Effector CD4-positive, alpha-beta T cell (primary cell): ENCODE measurements around the gene MTCH1.
"Not testable (repeated sequence)": the region's sequence is repeated elsewhere in the genome, so short reads cannot be mapped to it uniquely, and the experiment has no call there.

ENCODE experiments used
- DNase-seq: peaks from one replicate; pipeline ENCODE4 v3.0.0-alpha.2; 2020

MTCH1 gene

DNA sequence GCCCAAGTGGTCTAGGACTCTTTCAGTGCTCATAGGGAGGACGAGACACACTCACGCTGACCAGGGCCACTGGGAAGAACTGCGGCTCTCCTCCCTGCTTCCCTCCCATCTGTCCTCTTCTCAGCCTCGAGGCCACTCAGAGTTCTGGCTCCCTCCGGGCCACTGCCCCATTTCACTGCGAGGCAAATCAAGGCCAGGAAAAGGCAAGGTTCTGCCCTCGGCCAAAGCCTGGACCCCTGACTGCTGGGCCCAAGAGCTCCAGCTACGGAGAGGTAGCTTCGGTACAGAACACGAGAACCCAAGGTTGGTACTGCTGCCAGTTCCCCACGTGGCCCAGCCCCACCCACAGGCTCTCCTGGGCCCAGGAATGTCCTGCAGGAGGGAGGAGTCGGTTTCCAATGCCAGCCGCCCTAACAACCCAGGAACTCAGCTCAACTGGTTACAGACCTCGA lies 16.7 kb downstream of the MTCH1 start:
- no peak for DNase-seq

DNA sequence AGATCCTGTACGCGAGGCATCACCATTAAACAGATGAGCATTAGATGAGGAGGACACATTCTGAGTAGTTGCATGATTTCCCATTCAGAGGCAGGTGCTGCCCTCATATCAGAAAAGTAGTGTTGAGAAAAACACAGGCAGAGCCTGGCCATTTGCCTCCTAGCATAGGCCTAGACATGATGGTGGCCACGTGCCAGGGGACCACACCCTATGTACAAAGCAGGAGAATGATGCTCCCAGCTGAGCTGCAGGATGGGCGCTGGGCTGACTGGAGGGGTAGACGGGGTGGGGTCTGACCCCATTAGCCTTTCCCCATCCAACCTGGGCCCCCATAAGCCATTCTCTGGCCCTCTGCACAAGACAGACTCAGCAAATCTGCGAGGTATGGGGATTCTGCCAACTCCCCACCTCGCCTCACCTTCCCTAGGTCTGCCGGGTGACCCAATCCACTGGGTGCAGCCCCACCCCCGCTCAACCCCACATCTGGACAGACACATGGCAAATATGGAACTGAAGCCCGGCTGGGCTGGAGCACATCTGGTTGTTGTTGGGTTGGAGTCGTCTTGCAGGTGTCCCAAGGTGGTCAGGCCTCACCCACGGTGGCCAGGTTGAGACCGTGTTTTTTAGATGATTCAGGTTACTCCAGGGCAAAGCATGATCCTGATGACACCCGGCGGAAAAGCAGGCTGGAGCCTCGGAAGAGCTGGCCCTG lies 17.6 kb downstream of the MTCH1 start:
- no peak for DNase-seq

GRCh38 chr6:36967757-36968156 lies 18.2 kb downstream of the MTCH1 start:
- DNase-seq: no peak

- DNase-seq: no peak
These were observed 18.7 kb downstream of the MTCH1 start for GRCh38 chr6:36967301-36967700.

DNA sequence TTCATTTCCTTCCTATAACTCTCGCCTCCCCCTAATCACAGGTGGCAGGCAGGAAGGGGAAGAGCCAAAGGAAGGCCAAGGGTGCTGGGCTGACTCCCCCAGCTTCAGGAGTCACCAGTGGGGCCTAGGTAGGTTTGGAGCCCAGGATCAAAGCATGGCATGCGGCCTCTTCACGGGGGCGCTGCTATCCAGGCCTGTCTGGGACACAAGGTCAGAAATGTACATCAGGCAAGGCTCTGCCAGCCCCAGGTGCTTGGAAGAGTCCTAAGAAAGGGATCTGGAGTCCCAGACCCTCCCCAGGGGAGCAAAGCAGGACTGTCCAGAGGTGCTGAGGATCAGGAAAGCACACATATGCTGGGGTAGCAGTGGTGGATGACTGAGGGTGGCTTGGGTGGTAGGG lies 21.1 kb downstream of the MTCH1 start:
- no peak for DNase-seq

DNA sequence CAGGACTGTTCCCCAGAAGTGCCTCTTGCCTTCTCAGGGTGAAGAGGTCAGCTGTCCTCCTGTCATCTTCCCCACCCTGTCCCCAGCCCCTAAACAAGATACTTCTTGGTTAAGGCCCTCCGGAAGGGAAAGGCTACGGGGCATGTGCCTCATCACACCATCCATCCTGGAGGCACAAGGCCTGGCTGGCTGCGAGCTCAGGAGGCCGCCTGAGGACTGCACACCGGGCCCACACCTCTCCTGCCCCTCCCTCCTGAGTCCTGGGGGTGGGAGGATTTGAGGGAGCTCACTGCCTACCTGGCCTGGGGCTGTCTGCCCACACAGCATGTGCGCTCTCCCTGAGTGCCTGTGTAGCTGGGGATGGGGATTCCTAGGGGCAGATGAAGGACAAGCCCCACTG lies 21.6 kb downstream of the MTCH1 start:
- DNase-seq: no peak

DNA sequence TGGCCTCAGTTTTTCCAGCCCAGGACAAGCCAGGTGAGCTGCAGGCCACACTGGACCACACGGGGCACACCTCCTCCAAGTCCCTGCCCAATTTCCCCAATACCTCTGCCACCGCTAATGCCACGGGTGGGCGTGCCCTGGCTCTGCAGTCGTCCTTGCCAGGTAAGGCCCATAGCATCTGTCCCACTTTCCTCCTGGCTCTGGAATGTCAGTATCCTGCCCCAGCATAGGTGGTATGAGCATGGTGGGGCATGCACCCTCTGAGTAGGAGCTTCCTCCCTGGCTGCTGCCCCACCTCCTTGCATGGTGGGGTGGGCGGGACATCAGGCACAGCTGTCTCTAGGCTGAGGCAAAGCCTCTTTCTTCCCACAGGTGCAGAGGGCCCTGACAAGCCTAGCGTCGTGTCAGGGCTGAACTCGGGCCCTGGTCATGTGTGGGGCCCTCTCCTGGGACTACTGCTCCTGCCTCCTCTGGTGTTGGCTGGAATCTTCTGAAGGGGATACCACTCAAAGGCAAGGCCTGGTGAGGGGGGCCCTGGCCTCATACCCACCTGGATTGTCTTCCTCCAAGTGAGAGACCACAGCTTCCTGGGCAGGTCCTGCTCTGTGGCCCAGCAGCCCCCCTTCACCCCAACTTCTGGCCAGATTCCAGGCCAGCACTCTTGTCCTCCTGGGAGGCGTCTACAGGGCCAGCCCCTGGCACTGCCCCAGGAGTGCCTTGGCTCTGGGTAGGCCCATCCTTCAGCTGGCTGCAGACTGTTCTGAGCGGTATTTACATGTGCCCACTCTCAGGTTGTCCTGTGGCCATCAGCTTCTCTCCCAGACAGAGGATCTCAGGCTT lies 22.3 kb downstream of the MTCH1 start:
- no peak for DNase-seq

GRCh38 chr6:36962874-36963273 lies 23.1 kb downstream of the MTCH1 start:
- DNase-seq: peak; percentile 70

DNA sequence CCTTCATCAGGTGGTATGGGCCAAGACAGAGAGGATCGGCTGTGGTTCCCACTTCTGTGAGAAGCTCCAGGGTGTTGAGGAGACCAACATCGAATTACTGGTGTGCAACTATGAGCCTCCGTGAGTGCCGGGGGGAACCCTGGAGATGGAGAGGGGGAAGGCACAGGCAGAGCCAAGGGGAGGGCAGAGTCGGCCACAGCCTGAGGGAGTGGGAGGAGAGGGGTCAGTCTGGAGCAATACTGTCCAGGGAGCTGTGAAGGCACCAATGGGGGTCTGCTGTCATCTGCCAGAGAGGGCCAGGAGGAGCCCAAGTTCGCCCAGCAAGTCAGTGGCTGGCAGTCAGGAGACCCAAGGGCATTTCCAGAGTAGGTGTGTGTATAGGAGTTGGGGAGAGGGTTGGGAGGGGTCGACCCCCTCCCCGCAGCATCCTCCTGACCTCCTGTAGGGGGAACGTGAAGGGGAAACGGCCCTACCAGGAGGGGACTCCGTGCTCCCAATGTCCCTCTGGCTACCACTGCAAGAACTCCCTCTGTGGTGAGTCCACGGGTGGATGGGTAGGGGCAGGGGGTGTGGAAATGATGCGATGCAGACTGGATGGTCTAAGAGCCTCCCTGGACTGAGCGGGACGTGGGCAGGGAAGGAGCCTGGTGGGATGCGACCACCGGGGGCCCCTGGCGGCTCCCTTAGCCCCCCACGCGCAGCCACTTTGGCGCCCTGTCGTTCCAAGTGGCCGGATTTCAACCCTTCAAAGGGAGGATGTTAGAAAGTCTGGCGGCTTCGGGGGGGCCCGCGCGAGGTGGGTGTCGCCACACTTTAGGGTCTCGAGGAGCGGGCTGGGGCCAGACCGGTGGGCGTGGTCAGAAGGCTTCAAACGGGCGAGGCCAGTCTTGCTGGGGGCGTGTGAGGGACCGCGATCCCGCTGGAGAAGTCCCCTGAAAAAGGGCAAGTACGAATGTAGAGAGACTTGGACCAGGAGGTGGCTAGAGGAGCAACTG lies 24.3 kb downstream of the MTCH1 start:
- DNase-seq: no peak

- DNase-seq: no peak
These were observed 26.3 kb downstream of the MTCH1 start for GRCh38 chr6:36959555-36960250.

- DNase-seq: no peak
These were observed 27.0 kb downstream of the MTCH1 start for GRCh38 chr6:36958775-36959554.

GRCh38 chr6:36957773-36958271 lies 28.2 kb downstream of the MTCH1 start:
- no peak for DNase-seq

DNA sequence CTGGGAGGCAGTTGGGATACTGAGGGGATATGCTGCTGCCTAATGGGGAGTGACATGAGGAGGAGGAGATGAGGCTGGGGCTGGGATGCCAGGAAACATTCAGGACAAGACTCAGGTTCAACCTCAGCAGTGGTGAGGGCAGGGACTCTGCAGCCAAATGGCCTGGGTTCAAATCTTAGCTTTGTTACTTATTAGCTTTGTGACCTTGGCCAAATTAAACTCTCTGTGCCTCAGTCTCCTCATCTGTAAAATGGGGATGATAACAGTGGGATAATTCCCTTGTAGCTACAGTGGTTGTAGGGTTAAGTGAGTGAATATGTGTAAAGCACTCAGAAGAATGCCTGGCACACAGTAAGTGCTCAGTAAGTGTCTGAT lies 29.6 kb downstream of the MTCH1 start:
- DNase-seq: no peak

GRCh38 chr6:36955671-36956445 lies 30.1 kb downstream of the MTCH1 start:
- DNase-seq: no peak

- DNase-seq: no peak
These were observed 30.9 kb downstream of the MTCH1 start for GRCh38 chr6:36955136-36955535.

DNA sequence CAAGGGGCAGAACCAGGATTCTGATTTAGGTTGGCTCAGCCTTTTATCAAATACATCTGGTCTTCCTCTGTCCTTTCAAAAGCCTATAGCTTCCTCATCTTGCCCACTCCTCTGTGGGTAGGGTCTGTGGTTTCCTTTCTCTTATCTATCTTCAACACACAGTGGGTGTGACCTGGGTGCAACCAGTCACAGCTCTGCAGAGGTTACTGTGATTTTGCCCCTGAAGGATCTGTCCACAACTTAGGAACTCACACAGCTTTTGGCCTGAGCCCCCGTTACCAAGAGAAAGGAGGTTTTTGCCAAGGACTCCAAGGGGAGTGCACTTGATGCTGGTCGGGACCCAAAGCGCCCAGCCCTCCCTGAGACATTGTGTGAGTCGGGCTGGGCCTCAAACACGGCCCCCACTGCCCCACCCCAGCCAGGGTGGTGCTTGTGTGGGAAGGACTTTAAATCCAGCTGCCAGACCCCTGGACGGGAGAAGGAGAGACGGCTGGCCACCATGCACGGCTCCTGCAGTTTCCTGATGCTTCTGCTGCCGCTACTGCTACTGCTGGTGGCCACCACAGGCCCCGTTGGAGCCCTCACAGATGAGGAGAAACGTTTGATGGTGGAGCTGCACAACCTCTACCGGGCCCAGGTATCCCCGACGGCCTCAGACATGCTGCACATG lies 31.6 kb downstream of the MTCH1 start, which contains the start of gene PI16:
Gene PI16, plus strand, starts transcription at position 477 of the 670 bp plus-strand sequence. Its CDS starts 23 bp downstream, at position 500.
- no peak for DNase-seq

DNA sequence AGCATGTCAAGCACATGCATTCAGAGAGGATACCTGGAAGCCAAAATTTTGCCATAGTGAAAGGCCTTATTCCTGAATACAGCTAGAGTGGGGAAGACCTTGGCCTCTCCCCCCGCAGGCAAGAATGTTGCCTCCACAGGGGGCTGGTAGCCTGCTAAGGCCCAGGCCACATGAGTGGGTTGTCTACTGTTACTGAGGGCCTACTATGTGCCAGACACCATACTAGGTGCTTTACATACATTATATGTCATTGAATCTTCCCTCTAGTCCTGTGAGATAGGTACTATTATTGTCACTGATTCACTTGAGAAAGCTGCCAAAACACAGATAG lies 32.1 kb downstream of the MTCH1 start:
- DNase-seq: no peak

DNA sequence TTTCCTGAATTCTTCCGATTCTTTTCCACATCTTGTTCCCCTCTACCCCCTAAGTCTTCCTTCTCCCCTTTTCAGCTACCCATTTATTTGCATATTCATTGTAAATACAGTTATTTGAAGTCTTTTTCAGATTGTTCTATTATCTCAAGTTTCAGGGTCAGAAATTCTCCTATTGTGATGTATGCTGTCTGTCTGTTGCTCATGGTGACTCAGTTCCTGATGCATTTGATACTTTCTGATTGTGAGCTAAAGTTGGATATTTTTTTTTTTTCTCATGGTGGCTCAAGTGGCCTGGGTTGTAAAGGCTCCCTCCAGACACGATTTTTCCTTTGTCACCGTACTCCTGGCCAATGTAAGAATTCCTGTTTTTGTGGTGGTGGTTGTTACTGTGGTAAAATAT lies 36.4 kb downstream of the MTCH1 start:
- DNase-seq: no peak

DNA sequence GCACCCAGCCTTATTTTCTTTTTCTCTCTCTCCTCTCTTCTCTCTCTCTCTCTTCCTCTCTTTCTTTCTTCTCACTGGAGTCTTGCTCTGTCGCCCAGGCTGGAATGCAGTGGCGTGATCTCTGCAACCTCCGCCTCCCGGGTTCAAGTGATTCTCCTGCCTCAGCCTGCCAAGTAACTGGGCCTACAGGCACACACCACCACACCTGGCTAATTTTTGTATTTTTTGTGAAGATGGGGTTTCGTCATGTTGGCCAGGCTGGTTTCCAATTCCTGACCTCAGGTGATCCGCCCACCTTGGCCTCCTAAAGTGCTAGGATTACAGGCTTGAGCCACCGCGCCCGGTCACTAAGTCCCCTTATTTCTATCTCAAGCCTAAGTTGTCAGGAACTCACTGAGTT lies 36.9 kb downstream of the MTCH1 start:
- not testable (repeated sequence) for DNase-seq
